ENCODE data around the gene SLC11A1.

Gene SLC11A1

GRCh38 chr2:218407717-218408116 lies 25.6 kb downstream of the SLC11A1 start:
- TF ChIP-seq PAX5 (IDR thresholded peaks at IDR 0.05; ENCODE audit: insufficient read depth, low read length, severe bottlenecking) (no peak), TAF1 (IDR thresholded peaks at IDR 0.05; ENCODE audit: low read depth, low read length) (no peak), POLR2AphosphoS5 (IDR thresholded peaks at IDR 0.05; ENCODE audit: low read depth, low read length) (no peak), SPI1 (IDR thresholded peaks at IDR 0.05; ENCODE audit: low read depth, low read length) (no peak), POU2F2 (IDR thresholded peaks at IDR 0.05; ENCODE audit: low read depth, low read length) (no peak), POLR2A (IDR thresholded peaks at IDR 0.05; ENCODE audit: low read depth, low read length) (no peak)
- DNase-seq (ENCODE audit: insufficient read length, low spot score) (no peak), FAIRE-seq (no peak)

- no peak for FAIRE-seq
- TF ChIP-seq TAF1 (IDR thresholded peaks at IDR 0.05; ENCODE audit: low read depth, low read length) (no peak), SPI1 (IDR thresholded peaks at IDR 0.05; ENCODE audit: low read depth, low read length) (no peak), PAX5 (IDR thresholded peaks at IDR 0.05; ENCODE audit: insufficient read depth, low read length, severe bottlenecking) (no peak), POLR2AphosphoS5 (IDR thresholded peaks at IDR 0.05; ENCODE audit: low read depth, low read length) (no peak), POU2F2 (IDR thresholded peaks at IDR 0.05; ENCODE audit: low read depth, low read length) (no peak), POLR2A (IDR thresholded peaks at IDR 0.05; ENCODE audit: low read depth, low read length) (no peak)
- DNase-seq (ENCODE audit: insufficient read length, low spot score) = no peak
Measured at GRCh38 chr2:218418321-218418716, 36.2 kb downstream of the SLC11A1 start.

- FAIRE-seq = no peak
- no peak for DNase-seq (ENCODE audit: insufficient read length, low spot score)
- TF ChIP-seq SPI1 (IDR thresholded peaks at IDR 0.05; ENCODE audit: low read depth, low read length) = no peak
Measured at GRCh38 chr2:218418717-218419458, 36.8 kb downstream of the SLC11A1 start, which contains the start of gene VIL1. TSS of gene VIL1 (plus strand) at chr2:218419123. CDS start at chr2:218423779, 4,656 bp downstream.

GRCh38 chr2:218419630-218420216 lies 37.6 kb downstream of the SLC11A1 start:
- TF ChIP-seq TAF1 (IDR thresholded peaks at IDR 0.05; ENCODE audit: low read depth, low read length) (no peak), POU2F2 (IDR thresholded peaks at IDR 0.05; ENCODE audit: low read depth, low read length) (no peak)
- no peak for DNase-seq (ENCODE audit: insufficient read length, low spot score)
- FAIRE-seq = no peak

- no peak for FAIRE-seq
- TF ChIP-seq POLR2AphosphoS5 (IDR thresholded peaks at IDR 0.05; ENCODE audit: low read depth, low read length) (no peak), SPI1 (IDR thresholded peaks at IDR 0.05; ENCODE audit: low read depth, low read length) (no peak), POU2F2 (IDR thresholded peaks at IDR 0.05; ENCODE audit: low read depth, low read length) (no peak)
- no peak for DNase-seq (ENCODE audit: insufficient read length, low spot score)
Measured at GRCh38 chr2:218421027-218421426, 39.0 kb downstream of the SLC11A1 start.

GRCh38 chr2:218422403-218423086 lies 40.5 kb downstream of the SLC11A1 start:
- TF ChIP-seq PAX5 (IDR thresholded peaks at IDR 0.05; ENCODE audit: insufficient read depth, low read length, severe bottlenecking) (no peak), SPI1 (IDR thresholded peaks at IDR 0.05; ENCODE audit: low read depth, low read length) (no peak), TAF1 (IDR thresholded peaks at IDR 0.05; ENCODE audit: low read depth, low read length) (no peak), POLR2A (IDR thresholded peaks at IDR 0.05; ENCODE audit: low read depth, low read length) (no peak), POLR2AphosphoS5 (IDR thresholded peaks at IDR 0.05; ENCODE audit: low read depth, low read length) (no peak), POU2F2 (IDR thresholded peaks at IDR 0.05; ENCODE audit: low read depth, low read length) (no peak)
- DNase-seq (ENCODE audit: insufficient read length, low spot score) (no peak), FAIRE-seq (no peak)

GRCh38 chr2:218423584-218423983 lies 41.5 kb downstream of the SLC11A1 start:
- FAIRE-seq (no peak), DNase-seq (ENCODE audit: insufficient read length, low spot score) (no peak)
- no peak for TF ChIP-seq POLR2A (IDR thresholded peaks at IDR 0.05; ENCODE audit: low read depth, low read length)
- no peak for TF ChIP-seq POLR2AphosphoS5 (IDR thresholded peaks at IDR 0.05; ENCODE audit: low read depth, low read length)
- TF ChIP-seq POU2F2 (IDR thresholded peaks at IDR 0.05; ENCODE audit: low read depth, low read length) = no peak
- TF ChIP-seq SPI1 (IDR thresholded peaks at IDR 0.05; ENCODE audit: low read depth, low read length) = no peak
- TF ChIP-seq PAX5 (IDR thresholded peaks at IDR 0.05; ENCODE audit: insufficient read depth, low read length, severe bottlenecking) = no peak
- TF ChIP-seq TAF1 (IDR thresholded peaks at IDR 0.05; ENCODE audit: low read depth, low read length) = no peak

- DNase-seq (ENCODE audit: insufficient read length, low spot score) = no peak
- TF ChIP-seq SPI1 (IDR thresholded peaks at IDR 0.05; ENCODE audit: low read depth, low read length) (no peak), POU2F2 (IDR thresholded peaks at IDR 0.05; ENCODE audit: low read depth, low read length) (no peak), TAF1 (IDR thresholded peaks at IDR 0.05; ENCODE audit: low read depth, low read length) (no peak), POLR2AphosphoS5 (IDR thresholded peaks at IDR 0.05; ENCODE audit: low read depth, low read length) (no peak), PAX5 (IDR thresholded peaks at IDR 0.05; ENCODE audit: insufficient read depth, low read length, severe bottlenecking) (no peak), POLR2A (IDR thresholded peaks at IDR 0.05; ENCODE audit: low read depth, low read length) (no peak)
- no peak for FAIRE-seq
Measured at GRCh38 chr2:218425531-218425930, 43.5 kb downstream of the SLC11A1 start.

- FAIRE-seq = no peak
- TF ChIP-seq PAX5 (IDR thresholded peaks at IDR 0.05; ENCODE audit: insufficient read depth, low read length, severe bottlenecking) = no peak
- no peak for DNase-seq (ENCODE audit: insufficient read length, low spot score)
Measured at GRCh38 chr2:218427741-218428140, 45.7 kb downstream of the SLC11A1 start.

Data from GM12891 (cell line).